ENCODE data around the gene FAM161A.

GRCh38 chr2:61841286-61841685, 12.6 kb downstream of the FAM161A start:
- TF ChIP-seq GABPA (IDR thresholded peaks at IDR 0.05; ENCODE audit: low read depth) (no peak), CTCF (IDR thresholded peaks at IDR 0.05; ENCODE audit: insufficient read depth, low read length) (no peak), REST (IDR thresholded peaks at IDR 0.05; ENCODE audit: insufficient replicate concordance, low read depth) (no peak), POLR2AphosphoS5 (IDR thresholded peaks at IDR 0.05; ENCODE audit: low read depth) (no peak), SPI1 (IDR thresholded peaks at IDR 0.05; ENCODE audit: borderline replicate concordance, low read depth) (no peak)
